ENCODE data around the gene HHIPL1. TPM values are rescaled to one million over a fixed set of nuclear protein-coding genes. Genes with fewer than 3 reads are reported as not detected.

The HHIPL1 gene
- total RNA-seq, 2 donors from 2014 or later = 0.44 to 0.93 TPM

GRCh38 chr14:99686557-99687283, 41.8 kb downstream of the HHIPL1 start:
- H3K4me1 ChIP-seq = peaks cover 5% of the 10 kb centered on the region
- peak; percentile 12 for DNase-seq

GRCh38 chr14:99687284-99688209, 42.6 kb downstream of the HHIPL1 start:
- intact Hi-C loops (cut with DNase I) = no loop called here
- H3K4me1 ChIP-seq = peaks cover 5% of the 10 kb centered on the region
- H3K36me3 ChIP-seq = no peaks in the 10 kb centered on the region
- H3K27ac ChIP-seq = no peak overlapping the region
- H3K9me3 ChIP-seq = no peaks in the 10 kb centered on the region
- no peak overlapping the region for H3K9ac ChIP-seq (ENCODE audit: low read depth in 2 of 2, low read length in 2 of 2)
- TF ChIP-seq, protein P1, sequence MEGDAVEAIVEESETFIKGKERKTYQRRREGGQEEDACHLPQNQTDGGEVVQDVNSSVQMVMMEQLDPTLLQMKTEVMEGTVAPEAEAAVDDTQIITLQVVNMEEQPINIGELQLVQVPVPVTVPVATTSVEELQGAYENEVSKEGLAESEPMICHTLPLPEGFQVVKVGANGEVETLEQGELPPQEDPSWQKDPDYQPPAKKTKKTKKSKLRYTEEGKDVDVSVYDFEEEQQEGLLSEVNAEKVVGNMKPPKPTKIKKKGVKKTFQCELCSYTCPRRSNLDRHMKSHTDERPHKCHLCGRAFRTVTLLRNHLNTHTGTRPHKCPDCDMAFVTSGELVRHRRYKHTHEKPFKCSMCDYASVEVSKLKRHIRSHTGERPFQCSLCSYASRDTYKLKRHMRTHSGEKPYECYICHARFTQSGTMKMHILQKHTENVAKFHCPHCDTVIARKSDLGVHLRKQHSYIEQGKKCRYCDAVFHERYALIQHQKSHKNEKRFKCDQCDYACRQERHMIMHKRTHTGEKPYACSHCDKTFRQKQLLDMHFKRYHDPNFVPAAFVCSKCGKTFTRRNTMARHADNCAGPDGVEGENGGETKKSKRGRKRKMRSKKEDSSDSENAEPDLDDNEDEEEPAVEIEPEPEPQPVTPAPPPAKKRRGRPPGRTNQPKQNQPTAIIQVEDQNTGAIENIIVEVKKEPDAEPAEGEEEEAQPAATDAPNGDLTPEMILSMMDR (IDR thresholded peaks at IDR 0.05) = peak; percentile 67
- peak; percentile 25 for DNase-seq
- H3K4me3 ChIP-seq = no peak overlapping the region
- no peaks in the 10 kb centered on the region for H3K27me3 ChIP-seq

More at GRCh38 chr14:99686557-99687283, 41.8 kb downstream of the HHIPL1 start:
- TF ChIP-seq, protein P1 (IDR thresholded peaks at IDR 0.05) = no peak
- Histone ChIP-seq H3K9ac (ENCODE audit: low read depth in 2 of 2, low read length in 2 of 2) (no peak overlapping the region), H3K36me3 (no peaks in the 10 kb centered on the region), H3K27me3 (no peaks in the 10 kb centered on the region), H3K9me3 (no peaks in the 10 kb centered on the region), H3K4me3 (no peak overlapping the region), H3K27ac (no peak overlapping the region)
- intact Hi-C loops (cut with DNase I) = no loop called here

- TF ChIP-seq, protein P1 (IDR thresholded peaks at IDR 0.05) = no peak
- no peak overlapping the region for H3K4me3 ChIP-seq
Measured at GRCh38 chr14:99688210-99688581, 43.3 kb downstream of the HHIPL1 start.

GRCh38 chr14:99688629-99689028, 43.7 kb downstream of the HHIPL1 start:
- TF ChIP-seq, protein P1 (IDR thresholded peaks at IDR 0.05) = no peak
- no peak overlapping the region for H3K9ac ChIP-seq (ENCODE audit: low read depth in 2 of 2, low read length in 2 of 2)
- no peak overlapping the region for H3K27ac ChIP-seq
- H3K4me3 ChIP-seq = no peak overlapping the region
- H3K4me1 ChIP-seq = no peaks in the 10 kb centered on the region
- no peaks in the 10 kb centered on the region for H3K27me3 ChIP-seq
- H3K36me3 ChIP-seq = no peaks in the 10 kb centered on the region
- DNase-seq = peak; percentile 10
- intact Hi-C loops (cut with DNase I) = no loop called here
- no peaks in the 10 kb centered on the region for H3K9me3 ChIP-seq

More at GRCh38 chr14:99688210-99688581, 43.3 kb downstream of the HHIPL1 start:
- no peak overlapping the region for H3K27ac ChIP-seq
- no peak overlapping the region for H3K9ac ChIP-seq (ENCODE audit: low read depth in 2 of 2, low read length in 2 of 2)
- no peaks in the 10 kb centered on the region for H3K9me3 ChIP-seq
- H3K4me1 ChIP-seq = peaks cover 1% of the 10 kb centered on the region
- peak; percentile 15 for DNase-seq
- H3K27me3 ChIP-seq = no peaks in the 10 kb centered on the region
- no peaks in the 10 kb centered on the region for H3K36me3 ChIP-seq
- intact Hi-C loops (cut with DNase I) = no loop called here

DNA sequence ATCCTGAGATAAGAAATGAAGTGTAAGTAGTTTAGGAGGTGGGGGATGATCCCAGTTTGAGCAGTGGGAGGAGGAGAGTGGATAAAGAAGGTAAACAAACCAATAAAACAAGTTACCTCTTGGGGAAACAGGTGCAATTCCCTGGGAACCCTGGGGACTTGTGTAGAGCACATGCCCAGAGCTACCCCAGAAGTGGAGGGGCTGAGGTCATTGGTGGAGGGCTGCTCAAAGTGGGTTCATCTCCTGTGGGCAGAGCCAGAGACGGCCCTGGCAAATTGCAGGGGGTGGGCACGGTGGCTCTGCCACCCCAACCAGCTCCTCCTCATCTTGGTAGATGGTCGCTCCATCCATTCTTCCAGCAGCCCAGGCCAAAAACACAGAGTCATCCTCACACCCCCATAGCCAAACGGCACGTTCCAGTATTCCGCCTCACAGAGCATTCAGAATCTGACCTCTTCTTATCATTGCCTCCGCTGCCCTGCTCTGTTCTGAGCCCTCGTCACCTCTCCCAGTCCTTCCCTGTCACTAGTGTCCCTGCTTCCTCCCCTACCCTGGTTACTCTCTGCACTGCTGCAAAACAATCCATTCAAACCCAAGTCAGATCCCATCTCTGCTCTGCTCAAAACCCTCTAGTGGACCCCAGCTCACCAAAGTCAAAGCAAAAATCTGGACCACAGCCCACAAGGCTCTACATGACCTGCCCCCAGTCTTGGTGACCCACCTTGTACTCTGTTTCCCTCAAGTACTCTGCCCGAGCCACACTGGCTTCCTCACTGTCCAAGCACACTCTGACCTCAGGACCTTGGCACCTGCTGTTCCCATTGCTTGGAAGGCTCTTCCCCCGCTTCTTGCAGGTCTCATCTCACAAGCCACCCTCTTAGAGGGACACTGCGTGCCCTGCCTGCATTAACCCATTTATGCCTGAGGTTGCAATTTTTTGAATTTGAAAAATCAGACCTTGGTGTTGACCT, 44.6 kb downstream of the HHIPL1 start:
- Histone ChIP-seq H3K4me1 (no peaks in the 10 kb centered on the region), H3K27me3 (no peaks in the 10 kb centered on the region), H3K4me3 (no peak overlapping the region), H3K9ac (ENCODE audit: low read depth in 2 of 2, low read length in 2 of 2) (no peak overlapping the region), H3K36me3 (no peaks in the 10 kb centered on the region), H3K9me3 (no peaks in the 10 kb centered on the region), H3K27ac (no peak overlapping the region)
- intact Hi-C loops (cut with DNase I) = no loop called here
- TF ChIP-seq, protein P1 (IDR thresholded peaks at IDR 0.05) = no peak
- DNase-seq = no peak
